Renal cortex interstitium (tissue), 11 donors: ENCODE results near the gene CLIP1. TPM values are rescaled to one million over a fixed set of nuclear protein-coding genes. Genes with fewer than 3 reads are reported as not detected.
"Not testable (repeated sequence)": the region's sequence is repeated elsewhere in the genome, so short reads cannot be mapped to it uniquely, and the experiment has no call there.

Experiments
- DNase-seq, 11 donors: peaks; one replicate each; pipeline ENCODE4 v3.0.0-alpha.2; 2013; ENCODE audit warnings: low read depth in 9 of 11, low spot score in 4 of 11; ENCODE audit errors: extremely low read depth in 1 of 11
- polyA plus RNA-seq, 3 donors: library from polyadenylated mRNA; unstranded; fragments of 120-200 nt; gene quantifications; one replicate each; pipeline ENCODE4 v1.2.1, GENCODE V29; 2013; ENCODE audit not compliant: insufficient read length in 3 of 3

CLIP1 gene
- polyA plus RNA-seq, 3 donors = 37.4 to 42.7 (median 40.0) TPM

GRCh38 chr12:122447825-122448224 is 25.4 kb upstream of the CLIP1 start:
- DNase-seq = not testable (repeated sequence)

- DNase-seq = not testable (repeated sequence)
These were observed 23.9 kb upstream of the CLIP1 start for GRCh38 chr12:122446390-122446789.

- DNase-seq = not testable (repeated sequence)
These were observed 21.6 kb upstream of the CLIP1 start for GRCh38 chr12:122444071-122444470.

GRCh38 chr12:122438822-122439221 is 16.4 kb upstream of the CLIP1 start:
- not testable (repeated sequence) for DNase-seq

GRCh38 chr12:122437656-122438121 is 15.2 kb upstream of the CLIP1 start:
- DNase-seq = no peak

- no peak for DNase-seq
These were observed 12.7 kb upstream of the CLIP1 start for GRCh38 chr12:122435186-122435585.

GRCh38 chr12:122429043-122429442 is 6.6 kb upstream of the CLIP1 start:
- DNase-seq = not testable (repeated sequence)

GRCh38 chr12:122427403-122427802 is 4.9 kb upstream of the CLIP1 start:
- DNase-seq = no peak

GRCh38 chr12:122423258-122424165 is 1.0 kb upstream of the CLIP1 start:
- peak in 1 of 11 donors; percentile 39 for DNase-seq

GRCh38 chr12:122422730-122423257 is 325 bp upstream of the CLIP1 start:
- DNase-seq = peak in 1 of 11 donors; percentile 20

- peak in 2 of 11 donors; percentile 37 to 48 for DNase-seq
These were observed 1.2 kb downstream of the CLIP1 start for GRCh38 chr12:122421187-122421820.

GRCh38 chr12:122420471-122421162 is 1.9 kb downstream of the CLIP1 start:
- DNase-seq = no peak

- DNase-seq = not testable (repeated sequence)
These were observed 3.4 kb downstream of the CLIP1 start for GRCh38 chr12:122419094-122419493.

GRCh38 chr12:122415665-122416064 is 6.8 kb downstream of the CLIP1 start:
- DNase-seq = not testable (repeated sequence)

GRCh38 chr12:122413516-122414404 is 8.7 kb downstream of the CLIP1 start:
- DNase-seq = no peak

GRCh38 chr12:122412851-122413433 is 9.5 kb downstream of the CLIP1 start:
- no peak for DNase-seq

- no peak for DNase-seq
These were observed 10.9 kb downstream of the CLIP1 start for GRCh38 chr12:122411537-122411936.

GRCh38 chr12:122407208-122407607 is 15.3 kb downstream of the CLIP1 start:
- DNase-seq = no peak
